WTC11 (cell line): ENCODE results near the gene PTPN13. TPM values are rescaled to one million over a fixed set of nuclear protein-coding genes. Genes with fewer than 3 reads are reported as not detected.

ENCODE experiments used
- ATAC-seq: fragments of 200-7000 bp; cut with Tn5 transposase; 2 replicates; pipeline ENCODE4 v1.10.0; 2021; ENCODE audit warnings: mild to moderate bottlenecking, moderate library complexity
- CTCF ChIA-PET: fragments of 300-600 bp; sonication (Branson Sonifier 250); formaldehyde crosslinking; loops from one replicate; lab custom pipeline; 2021; ENCODE audit warnings: antibody characterized with exemption; lab: Charles Lee
- POLR2A ChIA-PET: fragments of 350-600 bp; sonication (Branson Sonifier 250); formaldehyde crosslinking; loops from one replicate; lab custom pipeline; 2021; ENCODE audit warnings: antibody characterized with exemption; lab: Charles Lee
- DNase-seq: peaks from one replicate; pipeline ENCODE4 v3.0.0; 2021; ENCODE audit warnings: low spot score
- H3K27ac Mint-ChIP-seq: 2 replicates; pipeline ENCODE4 v1.8.0; 2021; ENCODE audit warnings: mixed read lengths
- H3K27me3 Mint-ChIP-seq: 2 replicates; pipeline ENCODE4 v1.8.0; 2021; ENCODE audit warnings: low read depth, mild to moderate bottlenecking, moderate library complexity, mixed read lengths
- H3K36me3 Mint-ChIP-seq: 2 replicates; pipeline ENCODE4 v1.8.0; 2021; ENCODE audit warnings: mixed read lengths
- H3K4me1 Mint-ChIP-seq: 2 replicates; pipeline ENCODE4 v1.8.0; 2022; ENCODE audit warnings: mixed read lengths
- H3K4me3 Mint-ChIP-seq: 2 replicates; pipeline ENCODE4 v1.8.0; 2021; ENCODE audit warnings: mild to moderate bottlenecking, moderate library complexity, mixed read lengths
- H3K9me3 Mint-ChIP-seq: 2 replicates; pipeline ENCODE4 v1.8.0; 2021; ENCODE audit warnings: mixed read lengths
- ATF1 ChIP-seq: sonication (generic); formaldehyde crosslinking; IDR thresholded peaks from 2 replicates; pipeline ENCODE4 v1.8.1; 2023; ENCODE audit warnings: mild to moderate bottlenecking, moderate library complexity, missing genetic modification reagents
- CREM ChIP-seq: sonication (generic); formaldehyde crosslinking; IDR thresholded peaks from 2 replicates; pipeline ENCODE4 v1.8.1; 2022; ENCODE audit warnings: mild to moderate bottlenecking, missing genetic modification reagents, moderate library complexity
- ETV6 ChIP-seq: sonication (generic); formaldehyde crosslinking; IDR thresholded peaks from 2 replicates; pipeline ENCODE4 v1.8.1; 2022; ENCODE audit warnings: mild to moderate bottlenecking, missing genetic modification reagents
- FOXK1 ChIP-seq: sonication (generic); formaldehyde crosslinking; IDR thresholded peaks from 2 replicates; pipeline ENCODE4 v1.8.0; 2022; ENCODE audit warnings: mild to moderate bottlenecking, moderate library complexity, missing genetic modification reagents
- GTF2I ChIP-seq: fragments of 250-450 bp; sonication (Bioruptor Pico); conservative IDR thresholded peaks from 2 replicates; pipeline ENCODE4 v1.4.0; 2021; ENCODE audit warnings: mild to moderate bottlenecking
- IRF2 ChIP-seq: sonication (generic); formaldehyde crosslinking; IDR thresholded peaks from 2 replicates; pipeline ENCODE4 v1.8.0; 2022; ENCODE audit warnings: low read depth, missing genetic modification reagents, borderline replicate concordance
- NFATC4 ChIP-seq: fragments of 250-450 bp; sonication (Bioruptor Pico); IDR thresholded peaks from 2 replicates; pipeline ENCODE4 v1.9.0; 2021; ENCODE audit warnings: mild to moderate bottlenecking
- NR3C1 ChIP-seq: sonication (generic); formaldehyde crosslinking; conservative IDR thresholded peaks from 2 replicates; pipeline ENCODE4 v1.8.1; 2023; ENCODE audit warnings: low read depth, mild to moderate bottlenecking, missing genetic modification reagents
- OVOL2 ChIP-seq: fragments of 250-450 bp; sonication (Bioruptor Pico); IDR thresholded peaks from 2 replicates; pipeline ENCODE4 v1.9.0; 2021; ENCODE audit warnings: mild to moderate bottlenecking, borderline replicate concordance
- ZNF121 ChIP-seq: sonication (generic); formaldehyde crosslinking; IDR thresholded peaks from 2 replicates; pipeline ENCODE4 v1.8.0; 2023; ENCODE audit warnings: missing genetic modification reagents
- ZNF396 ChIP-seq: fragments of 250-450 bp; sonication (Bioruptor Pico); IDR thresholded peaks from 2 replicates; pipeline ENCODE4 v1.8.0; 2021; ENCODE audit warnings: mild to moderate bottlenecking, moderate library complexity, borderline replicate concordance
- total RNA-seq: library from RNA; stranded (reverse); gene quantifications from 3 replicates; pipeline ENCODE4 v1.2.3, GENCODE V29; 2021
- TF ChIP-seq, protein P1 (sequence below): sonication (generic); formaldehyde crosslinking; IDR thresholded peaks from 2 replicates; pipeline ENCODE4 v1.8.1; 2022; ENCODE audit warnings: mild to moderate bottlenecking, missing genetic modification reagents, moderate library complexity, borderline replicate concordance
- TF ChIP-seq, protein P2 (sequence below): sonication (generic); formaldehyde crosslinking; IDR thresholded peaks from 2 replicates; pipeline ENCODE4 v1.8.1; 2023; ENCODE audit warnings: mild to moderate bottlenecking, missing genetic modification reagents, moderate library complexity
- TF ChIP-seq, protein P3 (sequence below): fragments of 250-450 bp; sonication (Bioruptor Pico); IDR thresholded peaks from 2 replicates; pipeline ENCODE4 v1.9.0; 2021; ENCODE audit warnings: mild to moderate bottlenecking
- TF ChIP-seq, protein P4 (sequence below): sonication (generic); formaldehyde crosslinking; IDR thresholded peaks from 2 replicates; pipeline ENCODE4 v1.8.1; 2022; ENCODE audit warnings: mild to moderate bottlenecking, moderate library complexity, missing genetic modification reagents

Gene PTPN13
- total RNA-seq, 1 experiment from 2014 or later = 49.7 TPM

DNA sequence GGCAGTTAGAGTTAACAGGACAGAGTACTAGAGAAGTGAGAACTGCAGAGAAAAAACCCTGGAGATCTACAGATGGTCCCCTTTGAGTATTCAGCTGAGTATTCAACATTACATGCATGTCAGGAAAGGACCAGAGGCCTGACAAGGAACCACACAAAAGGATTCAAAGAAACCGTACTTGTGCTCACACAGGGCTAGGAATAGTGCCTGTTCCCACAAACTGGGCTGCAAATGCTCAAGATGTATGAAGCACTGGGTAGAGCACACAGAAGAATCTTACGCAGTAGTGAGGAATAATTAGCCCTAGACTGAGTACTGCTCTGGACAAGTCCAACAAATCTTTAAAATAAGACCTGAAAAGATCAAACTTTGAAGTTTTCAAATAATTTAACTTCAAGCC is 17.6 kb downstream of the PTPN13 start:
- H3K4me1 Mint-ChIP-seq = peaks cover 9% of the 10 kb centered on the region
- ChIA-PET POLR2A (no interaction called here), CTCF (interaction anchor here (0.7 to 1.1 kb wide), 2 partner anchors 18 to 116 kb away, joined by 3 to 4 read pairs; partner anchors contain the start of gene PTPN13)
- ATAC-seq = no peak
- H3K27me3 Mint-ChIP-seq = no peaks in the 10 kb centered on the region
- no peak for DNase-seq
- TF ChIP-seq NFATC4 (no peak), ETV6 (CRISPR knock-in tag) (no peak), ZNF121 (CRISPR knock-in tag) (no peak), CREM (no peak), IRF2 (CRISPR knock-in tag) (no peak), ZNF396 (CRISPR knock-in tag) (no peak)
- 0 out of 2 replicates have a peak overlapping the region, but pooled peaks have one; percentile 31 for H3K27ac Mint-ChIP-seq
- no peak overlapping the region for H3K4me3 Mint-ChIP-seq
- H3K9me3 Mint-ChIP-seq = peaks cover 3% of the 10 kb centered on the region
- H3K36me3 Mint-ChIP-seq = no peaks in the 10 kb centered on the region; the same call in 1 of the 2 replicates

DNA sequence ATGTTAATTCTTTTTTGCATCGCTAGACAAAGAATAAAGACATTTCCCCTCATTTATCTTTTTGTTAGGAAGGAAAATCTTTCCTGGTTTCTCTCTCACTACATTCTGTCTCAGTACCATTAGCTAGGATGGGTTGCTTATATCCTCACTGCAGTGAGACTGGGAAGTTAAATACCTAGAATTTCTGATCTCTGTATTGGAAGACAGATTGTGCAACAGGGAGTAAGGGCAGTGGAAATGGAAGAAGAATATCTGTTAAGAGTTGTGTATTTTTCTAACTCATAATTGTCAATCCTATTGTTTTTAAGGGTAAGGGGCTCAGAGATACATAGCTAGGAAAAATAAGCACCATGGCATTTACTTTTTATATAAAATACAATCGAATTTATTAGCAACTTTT is 19.6 kb downstream of the PTPN13 start:
- H3K9me3 Mint-ChIP-seq = peaks cover 8% of the 10 kb centered on the region
- ChIA-PET CTCF (no interaction called here), POLR2A (interaction anchor here (0.6 to 0.7 kb wide), 2 partner anchors 20 to 63 kb away, joined by 4 to 5 read pairs; partner anchors contain the start of gene PTPN13)
- no peak for DNase-seq
- peaks cover 10% of the 10 kb centered on the region for H3K4me1 Mint-ChIP-seq
- TF ChIP-seq, protein P1, sequence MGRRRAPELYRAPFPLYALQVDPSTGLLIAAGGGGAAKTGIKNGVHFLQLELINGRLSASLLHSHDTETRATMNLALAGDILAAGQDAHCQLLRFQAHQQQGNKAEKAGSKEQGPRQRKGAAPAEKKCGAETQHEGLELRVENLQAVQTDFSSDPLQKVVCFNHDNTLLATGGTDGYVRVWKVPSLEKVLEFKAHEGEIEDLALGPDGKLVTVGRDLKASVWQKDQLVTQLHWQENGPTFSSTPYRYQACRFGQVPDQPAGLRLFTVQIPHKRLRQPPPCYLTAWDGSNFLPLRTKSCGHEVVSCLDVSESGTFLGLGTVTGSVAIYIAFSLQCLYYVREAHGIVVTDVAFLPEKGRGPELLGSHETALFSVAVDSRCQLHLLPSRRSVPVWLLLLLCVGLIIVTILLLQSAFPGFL (CRISPR knock-in tag) = no peak
- no peak overlapping the region for H3K4me3 Mint-ChIP-seq
- no peaks in the 10 kb centered on the region for H3K27me3 Mint-ChIP-seq
- H3K27ac Mint-ChIP-seq = peak overlapping the region; percentile 2; the same call in 1 of the 2 replicates
- peaks cover 5% of the 10 kb centered on the region for H3K36me3 Mint-ChIP-seq
- ATAC-seq = no peak

DNA sequence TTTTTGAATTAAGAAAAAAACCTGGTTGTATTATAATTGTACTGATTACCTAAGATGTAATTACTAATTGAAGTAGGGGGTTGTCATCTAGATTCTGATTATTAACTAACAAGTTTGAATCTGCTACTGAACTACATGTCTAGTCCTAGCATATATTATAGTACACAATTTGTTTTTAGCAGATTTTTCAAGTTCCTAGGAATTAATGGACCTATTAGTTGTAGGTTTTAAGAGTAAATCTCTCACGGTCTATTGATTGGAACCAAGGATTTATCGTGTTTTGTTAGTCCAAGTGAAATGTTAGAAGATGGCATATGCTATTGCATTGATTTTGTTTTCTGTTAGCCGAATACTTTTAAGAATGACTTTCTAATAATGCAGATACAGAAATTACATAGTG is 20.8 kb downstream of the PTPN13 start:
- ChIA-PET CTCF (no interaction called here), POLR2A (no interaction called here)
- peaks cover 18% of the 10 kb centered on the region for H3K4me1 Mint-ChIP-seq
- no peaks in the 10 kb centered on the region for H3K27me3 Mint-ChIP-seq
- TF ChIP-seq, protein P2, sequence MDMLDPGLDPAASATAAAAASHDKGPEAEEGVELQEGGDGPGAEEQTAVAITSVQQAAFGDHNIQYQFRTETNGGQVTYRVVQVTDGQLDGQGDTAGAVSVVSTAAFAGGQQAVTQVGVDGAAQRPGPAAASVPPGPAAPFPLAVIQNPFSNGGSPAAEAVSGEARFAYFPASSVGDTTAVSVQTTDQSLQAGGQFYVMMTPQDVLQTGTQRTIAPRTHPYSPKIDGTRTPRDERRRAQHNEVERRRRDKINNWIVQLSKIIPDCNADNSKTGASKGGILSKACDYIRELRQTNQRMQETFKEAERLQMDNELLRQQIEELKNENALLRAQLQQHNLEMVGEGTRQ (CRISPR knock-in tag) = no peak
- TF ChIP-seq, protein P3, sequence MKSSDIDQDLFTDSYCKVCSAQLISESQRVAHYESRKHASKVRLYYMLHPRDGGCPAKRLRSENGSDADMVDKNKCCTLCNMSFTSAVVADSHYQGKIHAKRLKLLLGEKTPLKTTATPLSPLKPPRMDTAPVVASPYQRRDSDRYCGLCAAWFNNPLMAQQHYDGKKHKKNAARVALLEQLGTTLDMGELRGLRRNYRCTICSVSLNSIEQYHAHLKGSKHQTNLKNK (CRISPR knock-in tag) = no peak
- TF ChIP-seq NR3C1 (CRISPR knock-in tag) (no peak), FOXK1 (CRISPR knock-in tag) (no peak), ATF1 (CRISPR knock-in tag) (no peak), OVOL2 (CRISPR knock-in tag) (no peak)
- TF ChIP-seq, protein P4, sequence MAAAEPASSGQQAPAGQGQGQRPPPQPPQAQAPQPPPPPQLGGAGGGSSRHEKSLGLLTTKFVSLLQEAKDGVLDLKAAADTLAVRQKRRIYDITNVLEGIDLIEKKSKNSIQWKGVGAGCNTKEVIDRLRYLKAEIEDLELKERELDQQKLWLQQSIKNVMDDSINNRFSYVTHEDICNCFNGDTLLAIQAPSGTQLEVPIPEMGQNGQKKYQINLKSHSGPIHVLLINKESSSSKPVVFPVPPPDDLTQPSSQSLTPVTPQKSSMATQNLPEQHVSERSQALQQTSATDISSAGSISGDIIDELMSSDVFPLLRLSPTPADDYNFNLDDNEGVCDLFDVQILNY = no peak
- no peak for ATAC-seq
- peaks cover 8% of the 10 kb centered on the region for H3K36me3 Mint-ChIP-seq
- no peak for DNase-seq
- no peak overlapping the region for H3K4me3 Mint-ChIP-seq
- H3K9me3 Mint-ChIP-seq = peaks cover 11% of the 10 kb centered on the region
- H3K27ac Mint-ChIP-seq = no peak overlapping the region

DNA sequence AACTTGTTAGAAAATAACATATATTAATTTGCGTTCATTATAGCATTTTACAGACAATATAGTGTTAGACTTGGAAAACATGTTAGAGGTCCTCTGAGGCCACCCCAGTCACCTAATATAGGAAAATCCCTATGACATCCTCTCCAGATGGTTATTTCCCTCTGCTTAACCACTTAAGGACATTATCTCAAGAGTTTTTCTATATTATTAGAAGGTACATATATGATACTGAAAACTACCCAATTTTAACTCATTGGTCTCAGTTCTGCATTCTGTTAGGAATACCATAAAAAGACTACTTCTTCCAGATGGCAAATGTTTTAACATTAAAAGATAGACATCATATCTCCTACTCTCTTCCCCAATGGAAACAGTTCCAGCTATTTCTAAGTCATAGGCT is 21.4 kb downstream of the PTPN13 start:
- no peak for ATAC-seq
- no peak for TF ChIP-seq GTF2I (CRISPR knock-in tag)
- TF ChIP-seq, all 79 proteins: peak for 0
- no peak overlapping the region for H3K4me3 Mint-ChIP-seq
- peaks cover 11% of the 10 kb centered on the region for H3K9me3 Mint-ChIP-seq
- ChIA-PET CTCF (no interaction called here), POLR2A (no interaction called here)
- H3K27ac Mint-ChIP-seq = no peak overlapping the region
- no peaks in the 10 kb centered on the region for H3K27me3 Mint-ChIP-seq
- DNase-seq = no peak
- peaks cover 8% of the 10 kb centered on the region for H3K36me3 Mint-ChIP-seq
- H3K4me1 Mint-ChIP-seq = peaks cover 17% of the 10 kb centered on the region
